GM12878 (cell line): ENCODE results near the gene EP400. TPM values are rescaled to one million over a fixed set of nuclear protein-coding genes. Genes with fewer than 3 reads are reported as not detected.

Experiments
- ATAC-seq: fragments of 200-7000 bp; cut with Tn5 transposase; 3 replicates; pipeline ENCODE4 v1.9.1; 2020; ENCODE audit warnings: mild to moderate bottlenecking, moderate library complexity
- BruUV-seq: library from RNA; stranded (reverse); fragments of 400-500 nt; replicated peaks from 2 replicates; lab custom pipeline; 2021; lab: Mats Ljungman, UMichigan
- CTCF ChIA-PET: fragments of 300-600 bp; sonication (Branson Sonifier 250); formaldehyde crosslinking; extraction: SDS; loops from one replicate; lab custom pipeline; 2021; ENCODE audit warnings: inconsistent platforms; lab: Yijun Ruan, JAX
- POLR2A ChIA-PET: fragments of 350-600 bp; formaldehyde crosslinking; extraction: SDS; loops from one replicate; lab custom pipeline; 2021; ENCODE audit warnings: inconsistent platforms; lab: Charles Lee
- RAD21 ChIA-PET: fragments of 300-600 bp; sonication (Branson Sonifier 250); formaldehyde crosslinking; loops from one replicate; lab custom pipeline; 2023; ENCODE audit warnings: antibody characterized with exemption; ENCODE audit not compliant: unreplicated experiment; lab: Charles Lee
- SMC1A ChIA-PET: fragments of 300-600 bp; sonication (Branson Sonifier 250); formaldehyde crosslinking; loops from one replicate; lab custom pipeline; 2023; ENCODE audit not compliant: unreplicated experiment, uncharacterized antibody; lab: Charles Lee
- DNase-seq: peaks from one replicate; pipeline ENCODE4 v3.0.0-alpha.2; 2011; ENCODE audit warnings: low read depth, low spot score
- FAIRE-seq: peaks from 3 replicates; lab custom pipeline; 2011; peaks lifted over from hg19 to GRCh38; lab: Jason Lieb, UNC
- H2AFZ ChIP-seq: 2 replicates; pipeline ENCODE4 v1.6.0; 2011; ENCODE audit warnings: low read depth, low read length, control low read depth; ENCODE audit not compliant: control insufficient read depth
- H3K27ac ChIP-seq: 2 replicates; pipeline ENCODE4 v1.5.1; 2011; ENCODE audit warnings: control low read depth; ENCODE audit not compliant: control insufficient read depth, insufficient read depth
- H3K27me3 ChIP-seq, 2 experiments: replicated peaks in 1 of 2; 2 replicates each; pipeline versions ENCODE4 v1.6.0 to v1.6.1; 2011; ENCODE audit warnings: low read length in 1 of 2; ENCODE audit not compliant: control insufficient read depth in 2 of 2, insufficient read depth in 2 of 2
- H3K36me3 ChIP-seq, 2 experiments: 2 replicates each; pipeline ENCODE4 v1.5.1; 2011; ENCODE audit warnings: low read length in 1 of 2; ENCODE audit not compliant: control insufficient read depth in 2 of 2, insufficient read depth in 2 of 2
- H3K4me1 ChIP-seq: 2 replicates; pipeline ENCODE4 v1.6.1; 2011; ENCODE audit warnings: mild to moderate bottlenecking, low read length, moderate library complexity, mixed read lengths; ENCODE audit not compliant: control insufficient read depth, insufficient read depth
- H3K4me2 ChIP-seq: 2 replicates; pipeline ENCODE4 v1.6.0; 2011; ENCODE audit warnings: control low read depth; ENCODE audit not compliant: control insufficient read depth, insufficient read depth
- H3K4me3 ChIP-seq: fragments of 200-600 bp; sonication (generic); 2 replicates; pipeline ENCODE4 v1.5.1; 2016
- H3K79me2 ChIP-seq: 2 replicates; pipeline ENCODE4 v1.6.0; 2011; ENCODE audit warnings: low read length; ENCODE audit not compliant: control insufficient read depth, insufficient read depth
- H3K9ac ChIP-seq: 2 replicates; pipeline ENCODE4 v1.8.0; 2011; ENCODE audit warnings: low read length, control low read depth, mixed read lengths; ENCODE audit not compliant: control insufficient read depth, insufficient read depth
- H3K9me3 ChIP-seq: replicated peaks from 3 replicates; pipeline ENCODE4 v1.5.1; 2011; ENCODE audit warnings: mild to moderate bottlenecking, low read length; ENCODE audit not compliant: control insufficient read depth, insufficient read depth
- H4K20me1 ChIP-seq: 2 replicates; pipeline ENCODE4 v1.6.0; 2011; ENCODE audit not compliant: control insufficient read depth, insufficient read depth
- ETV6 ChIP-seq, 2 experiments: fragments of 450-650 bp in 1 of 2; IDR thresholded peaks in 1 of 2; conservative IDR thresholded peaks in 1 of 2; 2 replicates each; pipeline ENCODE4 v1.6.1; 2014; ENCODE audit warnings: antibody characterized with exemption in 1 of 2, borderline replicate concordance in 1 of 2, low read depth in 1 of 2, mild to moderate bottlenecking in 1 of 2, moderate library complexity in 1 of 2
- KAT2A ChIP-seq: conservative IDR thresholded peaks from 2 replicates; pipeline ENCODE4 v1.6.1; 2011; ENCODE audit warnings: low read depth, low read length; ENCODE audit not compliant: control insufficient read depth
- LARP7 ChIP-seq: fragments of 450-650 bp; IDR thresholded peaks from 2 replicates; pipeline ENCODE4 v1.6.1; 2017; ENCODE audit warnings: mild to moderate bottlenecking
- MEF2A ChIP-seq: IDR thresholded peaks from 2 replicates; pipeline ENCODE4 v1.6.1; 2011; ENCODE audit warnings: low read depth, mild to moderate bottlenecking, low read length, moderate library complexity; ENCODE audit not compliant: insufficient read depth
- MEF2B ChIP-seq: fragments of 450-650 bp; IDR thresholded peaks from 2 replicates; pipeline ENCODE4 v1.6.1; 2018; ENCODE audit warnings: mild to moderate bottlenecking, moderate library complexity; ENCODE audit not compliant: partially characterized antibody, poor library complexity, severe bottlenecking
- NKRF ChIP-seq: fragments of 450-650 bp; conservative IDR thresholded peaks from 2 replicates; pipeline ENCODE4 v1.6.1; 2017; ENCODE audit warnings: mild to moderate bottlenecking, moderate library complexity
- RAD51 ChIP-seq: fragments of 450-650 bp; IDR thresholded peaks from 2 replicates; pipeline ENCODE4 v1.6.1; 2016; ENCODE audit warnings: moderate library complexity, mild to moderate bottlenecking, inconsistent platforms
- SREBF1 ChIP-seq: IDR thresholded peaks from 2 replicates; pipeline ENCODE4 v1.6.1; 2012; ENCODE audit warnings: mild to moderate bottlenecking, low read length
- TAF1 ChIP-seq: IDR thresholded peaks from 2 replicates; pipeline ENCODE4 v1.6.1; 2011; ENCODE audit warnings: mild to moderate bottlenecking, low read depth, low read length, borderline replicate concordance
- WGBS: methylation state at CpG from one replicate; pipeline ENCODE4 v1.1.6; 2016; ENCODE audit warnings: low lambda C conversion rate; ENCODE audit not compliant: insufficient replicate concordance, insufficient coverage; ENCODE audit errors: missing lambda C conversion rate; 5-methylcytosine and 5-hydroxymethylcytosine counted together
- in situ Hi-C: fragments of 300-500 bp; cut with MboI; formaldehyde crosslinking; loops from 9 replicates; pipeline ENCODE4 v1.14.3; 2018; ENCODE audit warnings: mixed read lengths
- intact Hi-C: fragments of 100-400 bp; cut with micrococcal nuclease; formaldehyde crosslinking; loops from one replicate; pipeline ENCODE4 v1.14.2; 2022; ENCODE audit not compliant: unreplicated experiment
- polyA plus RNA-seq, 11 experiments: library from polyadenylated mRNA; depleted of rRNA in 4 of 11; unstranded in 6 of 11; stranded (reverse) in 5 of 11; fragments of >200 nt; fragmentation: Nextera tagmentation in 4 of 11; fragmentation: Illumina TruSeq in 1 of 11; extraction: Ambion mirVana in 4 of 11; extraction: Trizol in 1 of 11; gene quantifications; 1 replicate in 1 of 11; 2 replicates in 10 of 11; pipeline versions ENCODE4 v1.2.1 to v1.2.3, GENCODE V29; 2011 to 2016; ENCODE audit warnings: inconsistent platforms in 2 of 11, missing spikeins in 2 of 11, low read depth in 1 of 11
- total RNA-seq, 4 experiments: library from RNA; depleted of rRNA in 3 of 4; stranded (reverse); fragments of >200 nt in 3 of 4; fragmentation: Illumina TruSeq in 1 of 4; extraction: Trizol in 1 of 4; gene quantifications; 2 replicates each; pipeline versions ENCODE4 v1.2.1 to v1.2.3, GENCODE V29; 2013 to 2021

The EP400 gene
- total and polyA plus RNA-seq, 10 of the 15 experiments (the other 5 are each of a cell fraction or from before 2014, with no cell fraction given): 3.8 to 44.2 (median 8.4) TPM

GRCh38 chr12:132026061-132026795 lies 76.5 kb downstream of the EP400 start:
- Histone ChIP-seq H2AFZ (no peak overlapping the region), H3K4me1 (no peaks in the 10 kb centered on the region)
- FAIRE-seq: no peak
- 95% methylated on average over 13 of the region's 13 CpGs for WGBS
- TF ChIP-seq ETV6 (conservative IDR thresholded peaks at IDR 0.05 in 1 of 2, IDR thresholded peaks at IDR 0.05 in 1 of 2; ENCODE audit: borderline replicate concordance in 1 of 2, low read depth in 1 of 2) (no peak), SREBF1 (no peak), KAT2A (no peak), TAF1 (no peak), MEF2A (no peak), RAD51 (no peak), LARP7 (no peak), NKRF (no peak), MEF2B (no peak)
- TF ChIP-seq, all 136 proteins: peak for 0
- ATAC-seq: no peak
- ChIA-PET POLR2A (no interaction called here), SMC1A (no interaction called here), CTCF (no interaction called here), RAD21 (no interaction called here)
- no peaks in the 10 kb centered on the region for H3K27me3 ChIP-seq
- DNase-seq: no peak
- H3K9ac ChIP-seq: no peak overlapping the region
- H3K4me3 ChIP-seq: no peak overlapping the region
- in situ Hi-C loops: no loop called here
- no peak overlapping the region for H3K4me2 ChIP-seq
- BruUV-seq: no TSS peak
- H3K36me3 ChIP-seq: peaks cover 27 to 34% of the 10 kb centered on the region in 2 experiments
- H3K9me3 ChIP-seq: no peaks in the 10 kb centered on the region
- no peaks in the 10 kb centered on the region; the same call in 1 of the 2 replicates for H4K20me1 ChIP-seq
- intact Hi-C loops: no loop called here
- no peak overlapping the region for H3K27ac ChIP-seq
- H3K79me2 ChIP-seq: no peaks in the 10 kb centered on the region
